ENCODE results near the gene CIZ1. TPM values are rescaled to one million over a fixed set of nuclear protein-coding genes. Genes with fewer than 3 reads are reported as not detected.

CIZ1 gene
- total and polyA plus RNA-seq, 9 of the 15 experiments (the other 6 are each of a cell fraction or from before 2014, with no cell fraction given) = 6.6 to 329 (median 87.8) TPM

- TF ChIP-seq YY1 (IDR thresholded peaks at IDR 0.05; ENCODE audit: borderline replicate concordance in 1 of 3, control insufficient read depth in 1 of 3, extremely low read depth in 1 of 3, insufficient read depth in 3 of 3, insufficient read length in 1 of 3, insufficient replicate concordance in 2 of 3, low read depth in 1 of 3, low read length in 2 of 3) = peak in 2 of 3 experiments; percentile 46 to 71
- TF ChIP-seq SNRNP70 (optimal IDR thresholded peaks at IDR 0.05; ENCODE audit: low read depth, low read length) = no peak
- TF ChIP-seq FOXJ2 (tag; IDR thresholded peaks at IDR 0.05) = no peak
- TF ChIP-seq, protein P1, sequence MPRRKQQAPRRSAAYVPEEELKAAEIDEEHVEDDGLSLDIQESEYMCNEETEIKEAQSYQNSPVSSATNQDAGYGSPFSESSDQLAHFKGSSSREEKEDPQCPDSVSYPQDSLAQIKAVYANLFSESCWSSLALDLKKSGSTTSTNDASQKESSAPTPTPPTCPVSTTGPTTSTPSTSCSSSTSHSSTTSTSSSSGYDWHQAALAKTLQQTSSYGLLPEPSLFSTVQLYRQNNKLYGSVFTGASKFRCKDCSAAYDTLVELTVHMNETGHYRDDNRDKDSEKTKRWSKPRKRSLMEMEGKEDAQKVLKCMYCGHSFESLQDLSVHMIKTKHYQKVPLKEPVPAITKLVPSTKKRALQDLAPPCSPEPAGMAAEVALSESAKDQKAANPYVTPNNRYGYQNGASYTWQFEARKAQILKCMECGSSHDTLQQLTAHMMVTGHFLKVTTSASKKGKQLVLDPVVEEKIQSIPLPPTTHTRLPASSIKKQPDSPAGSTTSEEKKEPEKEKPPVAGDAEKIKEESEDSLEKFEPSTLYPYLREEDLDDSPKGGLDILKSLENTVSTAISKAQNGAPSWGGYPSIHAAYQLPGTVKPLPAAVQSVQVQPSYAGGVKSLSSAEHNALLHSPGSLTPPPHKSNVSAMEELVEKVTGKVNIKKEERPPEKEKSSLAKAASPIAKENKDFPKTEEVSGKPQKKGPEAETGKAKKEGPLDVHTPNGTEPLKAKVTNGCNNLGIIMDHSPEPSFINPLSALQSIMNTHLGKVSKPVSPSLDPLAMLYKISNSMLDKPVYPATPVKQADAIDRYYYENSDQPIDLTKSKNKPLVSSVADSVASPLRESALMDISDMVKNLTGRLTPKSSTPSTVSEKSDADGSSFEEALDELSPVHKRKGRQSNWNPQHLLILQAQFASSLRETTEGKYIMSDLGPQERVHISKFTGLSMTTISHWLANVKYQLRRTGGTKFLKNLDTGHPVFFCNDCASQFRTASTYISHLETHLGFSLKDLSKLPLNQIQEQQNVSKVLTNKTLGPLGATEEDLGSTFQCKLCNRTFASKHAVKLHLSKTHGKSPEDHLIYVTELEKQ (CRISPR knock-in tag; IDR thresholded peaks at IDR 0.05) = no peak
- TF ChIP-seq SMARCB1 (IDR thresholded peaks at IDR 0.05; ENCODE audit: insufficient read length, low read depth) = no peak
- TF ChIP-seq WHSC1 (IDR thresholded peaks at IDR 0.05; ENCODE audit: low read length) = no peak
- TF ChIP-seq SAP30 (IDR thresholded peaks at IDR 0.05; ENCODE audit: borderline replicate concordance, insufficient read depth, low read depth, low read length, poor library complexity, severe bottlenecking) = peak; percentile 63
- TF ChIP-seq ZNF324 (CRISPR knock-in tag; IDR thresholded peaks at IDR 0.05) = no peak
- no peak for TF ChIP-seq JUNB (CRISPR knock-in tag; conservative IDR thresholded peaks at IDR 0.05)
- no peak for TF ChIP-seq ZNF133 (CRISPR knock-in tag; IDR thresholded peaks at IDR 0.05)
- no peak for TF ChIP-seq SREBF2 (CRISPR knock-in tag; IDR thresholded peaks at IDR 0.05)
- TF ChIP-seq ARID3A (IDR thresholded peaks at IDR 0.05; ENCODE audit: borderline replicate concordance, low read depth, low read length) = no peak
- peak; percentile 63 for TF ChIP-seq MTA3 (IDR thresholded peaks at IDR 0.05; ENCODE audit: borderline replicate concordance)
- TF ChIP-seq NUFIP1 (IDR thresholded peaks at IDR 0.05; ENCODE audit: partially characterized antibody) = no peak
- TF ChIP-seq ZNF217 (CRISPR knock-in tag; IDR thresholded peaks at IDR 0.05) = no peak
- no peak for TF ChIP-seq KAT7 (CRISPR knock-in tag; IDR thresholded peaks at IDR 0.05; ENCODE audit: borderline replicate concordance)
- TF ChIP-seq ZNF12 (CRISPR knock-in tag; IDR thresholded peaks at IDR 0.05) = no peak
- peak; percentile 52; the same call in 1 of the 2 replicates for TF ChIP-seq TARDBP (IDR thresholded peaks at IDR 0.05)
- peak; percentile 57 for TF ChIP-seq TBP (optimal IDR thresholded peaks at IDR 0.05; ENCODE audit: low read depth, low read length)
- peak; percentile 82 to 85 for TF ChIP-seq NRF1 (conservative IDR thresholded peaks at IDR 0.05 in 1 of 2, IDR thresholded peaks at IDR 0.05 in 1 of 2)
- no peak for TF ChIP-seq ZNF766 (CRISPR knock-in tag; conservative IDR thresholded peaks at IDR 0.05)
- no peak for TF ChIP-seq DIDO1 (tag; IDR thresholded peaks at IDR 0.05; ENCODE audit: low read depth)
- TF ChIP-seq CREM (IDR thresholded peaks at IDR 0.05; ENCODE audit: low read depth) = peak; percentile 70
- TF ChIP-seq GMEB1 (CRISPR knock-in tag; IDR thresholded peaks at IDR 0.05) = peak; percentile 47; the same call in 1 of the 2 replicates
These were observed 63.8 kb downstream of the CIZ1 start, which contains the start of gene PTGES2 (continued) for GRCh38 chr9:128127568-128127989.

All from K562 (cell line).